Dendritic cell treated with granulocyte-macrophage colony-stimulating factor and Interleukin-4, amounts not matched to agents 40 ng/mL and 50 ng/mL, for 4 days (primary cell): ENCODE data around the gene GPSM1.

ENCODE experiments used
- H3K27ac Mint-ChIP-seq: one replicate; pipeline ENCODE4 v1.8.0; 2022; ENCODE audit warnings: mild to moderate bottlenecking, mixed read lengths
- H3K27me3 Mint-ChIP-seq: one replicate; pipeline ENCODE4 v1.8.0; 2022; ENCODE audit warnings: mild to moderate bottlenecking, mixed read lengths
- H3K36me3 Mint-ChIP-seq: one replicate; pipeline ENCODE4 v1.8.0; 2022; ENCODE audit warnings: low read depth, mixed read lengths
- H3K4me1 Mint-ChIP-seq: one replicate; pipeline ENCODE4 v1.8.0; 2022; ENCODE audit warnings: low read depth, mixed read lengths
- H3K4me3 Mint-ChIP-seq: one replicate; pipeline ENCODE4 v1.8.0; 2022; ENCODE audit warnings: mild to moderate bottlenecking, moderate library complexity, mixed read lengths
- H3K9me3 Mint-ChIP-seq: one replicate; pipeline ENCODE4 v1.8.0; 2022; ENCODE audit warnings: mixed read lengths
- intact Hi-C: fragments of 100-400 bp; cut with micrococcal nuclease; formaldehyde crosslinking; loops from one replicate; pipeline ENCODE4 v1.15.0; 2022

GPSM1 gene

DNA sequence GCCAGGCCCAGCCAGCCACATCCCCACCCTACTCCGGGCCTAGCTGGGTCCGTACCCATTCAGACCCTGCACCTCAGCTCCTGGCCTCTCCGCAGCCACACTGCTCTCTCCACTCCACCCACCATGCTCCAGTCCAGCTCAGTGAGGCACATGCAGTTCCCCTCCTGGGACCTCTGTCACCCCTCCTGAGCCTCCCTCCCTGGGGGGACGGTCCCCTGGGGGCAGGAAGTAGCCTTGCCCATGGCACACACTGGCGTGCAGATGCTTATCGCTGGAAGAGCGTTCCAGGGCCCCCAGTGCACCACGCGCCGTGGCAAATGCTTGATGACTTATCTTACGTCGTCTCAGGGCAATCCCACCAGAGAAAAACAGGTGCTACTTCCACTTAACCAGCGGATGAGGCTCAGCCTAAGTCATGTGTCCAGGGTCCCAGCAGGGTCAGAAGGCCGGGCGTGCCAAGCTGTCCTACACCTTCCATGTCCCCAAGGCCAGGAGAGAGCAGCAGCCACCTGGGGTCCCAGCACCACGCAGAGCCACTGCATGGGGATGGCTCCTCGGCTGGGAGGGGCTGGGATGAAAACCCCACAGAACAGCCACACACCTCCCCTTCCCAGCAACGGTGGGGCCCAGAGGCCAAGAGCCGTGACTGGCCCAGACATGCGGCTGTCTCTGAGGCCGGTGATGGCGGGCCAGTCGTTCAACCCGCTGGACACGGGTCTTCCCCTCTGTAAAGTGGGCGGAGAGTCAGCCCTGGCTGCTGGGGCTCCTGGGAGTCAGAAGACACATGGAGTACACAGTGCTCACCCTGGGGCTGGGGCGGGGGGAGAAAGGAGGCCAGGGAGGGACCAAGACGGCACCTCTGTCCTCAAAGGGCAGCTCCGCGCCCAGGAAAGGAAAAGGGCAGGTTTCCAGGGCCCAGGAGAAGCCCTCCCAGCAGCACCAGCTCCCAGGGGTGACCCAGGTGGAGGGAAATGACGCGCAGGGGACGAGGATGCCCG lies 20.8 kb upstream of the GPSM1 start:
- intact Hi-C loops: no loop called here
- Mint-ChIP-seq H3K4me1 (no peaks in the 10 kb centered on the region), H3K27me3 (peaks cover 7% of the 10 kb centered on the region), H3K4me3 (no peak overlapping the region), H3K27ac (no peak overlapping the region), H3K9me3 (no peaks in the 10 kb centered on the region), H3K36me3 (no peaks in the 10 kb centered on the region)

DNA sequence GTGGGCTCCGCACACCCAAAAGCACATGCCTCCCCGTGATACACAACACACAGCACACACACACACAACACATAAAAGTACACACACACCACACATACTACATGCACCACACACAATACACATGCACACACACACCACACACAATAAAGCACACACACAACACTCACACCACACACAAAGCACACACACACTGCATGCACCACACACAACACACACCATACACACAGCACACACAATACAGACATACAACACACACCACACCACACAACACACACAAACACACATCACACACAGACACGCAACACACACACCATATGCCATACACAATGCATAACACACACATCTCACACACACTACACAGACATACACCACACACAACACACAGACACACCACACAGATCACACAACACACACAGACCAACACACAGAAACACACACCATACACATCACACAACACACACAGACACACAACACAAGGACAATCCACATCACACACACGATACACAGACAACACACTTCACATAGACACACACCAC lies 20.1 kb upstream of the GPSM1 start:
- Mint-ChIP-seq H3K4me3 (no peak overlapping the region), H3K9me3 (no peaks in the 10 kb centered on the region), H3K27me3 (peaks cover 7% of the 10 kb centered on the region)

DNA sequence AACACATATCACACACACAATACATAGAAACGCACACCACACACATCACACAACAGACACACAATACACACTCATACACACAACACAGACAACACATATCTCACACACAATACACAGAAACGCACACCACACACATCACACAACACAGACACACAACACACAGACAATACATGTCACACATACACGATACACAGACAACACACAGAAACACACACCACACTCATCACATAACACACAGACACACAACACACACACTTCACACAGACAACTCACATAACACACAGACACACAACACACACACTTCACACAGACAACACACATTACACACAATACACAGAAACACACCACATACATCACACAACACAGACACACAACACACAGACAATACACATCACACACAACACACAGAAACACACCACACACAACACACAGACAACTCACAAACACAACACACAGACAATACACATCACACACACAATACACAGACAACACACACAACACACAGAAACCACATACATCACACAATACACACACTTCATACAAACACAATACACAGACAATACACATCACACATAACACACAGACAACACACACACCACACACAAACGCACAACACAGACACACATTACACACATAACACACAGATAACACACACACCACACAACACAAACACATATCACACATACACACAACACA lies 19.2 kb upstream of the GPSM1 start:
- no peak overlapping the region for H3K27ac Mint-ChIP-seq
- peaks cover 6% of the 10 kb centered on the region for H3K27me3 Mint-ChIP-seq
- no peaks in the 10 kb centered on the region for H3K9me3 Mint-ChIP-seq
- no peaks in the 10 kb centered on the region for H3K4me1 Mint-ChIP-seq
- intact Hi-C loops: no loop called here
- H3K4me3 Mint-ChIP-seq: no peak overlapping the region
- no peaks in the 10 kb centered on the region for H3K36me3 Mint-ChIP-seq

More for the DNA sequence above, 20.1 kb upstream of the GPSM1 start:
- H3K27ac Mint-ChIP-seq: no peak overlapping the region
- H3K36me3 Mint-ChIP-seq: no peaks in the 10 kb centered on the region
- intact Hi-C loops: no loop called here
- H3K4me1 Mint-ChIP-seq: no peaks in the 10 kb centered on the region

DNA sequence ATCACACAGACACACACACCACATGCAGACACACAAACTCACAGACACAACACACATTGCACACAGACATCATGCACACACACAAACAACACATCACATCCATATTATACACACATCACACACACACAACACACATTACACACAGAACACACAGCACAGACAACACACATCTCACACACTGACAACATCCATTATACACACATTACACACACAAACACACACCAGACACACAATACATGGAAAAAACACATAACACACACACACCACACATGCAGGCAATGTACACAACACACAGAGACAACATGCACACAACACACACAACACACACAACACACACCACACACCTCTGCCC lies 18.7 kb upstream of the GPSM1 start:
- intact Hi-C loops: no loop called here
- Mint-ChIP-seq H3K4me3 (no peak overlapping the region), H3K4me1 (no peaks in the 10 kb centered on the region), H3K27ac (no peak overlapping the region), H3K36me3 (no peaks in the 10 kb centered on the region), H3K27me3 (peaks cover 6% of the 10 kb centered on the region), H3K9me3 (no peaks in the 10 kb centered on the region)

DNA sequence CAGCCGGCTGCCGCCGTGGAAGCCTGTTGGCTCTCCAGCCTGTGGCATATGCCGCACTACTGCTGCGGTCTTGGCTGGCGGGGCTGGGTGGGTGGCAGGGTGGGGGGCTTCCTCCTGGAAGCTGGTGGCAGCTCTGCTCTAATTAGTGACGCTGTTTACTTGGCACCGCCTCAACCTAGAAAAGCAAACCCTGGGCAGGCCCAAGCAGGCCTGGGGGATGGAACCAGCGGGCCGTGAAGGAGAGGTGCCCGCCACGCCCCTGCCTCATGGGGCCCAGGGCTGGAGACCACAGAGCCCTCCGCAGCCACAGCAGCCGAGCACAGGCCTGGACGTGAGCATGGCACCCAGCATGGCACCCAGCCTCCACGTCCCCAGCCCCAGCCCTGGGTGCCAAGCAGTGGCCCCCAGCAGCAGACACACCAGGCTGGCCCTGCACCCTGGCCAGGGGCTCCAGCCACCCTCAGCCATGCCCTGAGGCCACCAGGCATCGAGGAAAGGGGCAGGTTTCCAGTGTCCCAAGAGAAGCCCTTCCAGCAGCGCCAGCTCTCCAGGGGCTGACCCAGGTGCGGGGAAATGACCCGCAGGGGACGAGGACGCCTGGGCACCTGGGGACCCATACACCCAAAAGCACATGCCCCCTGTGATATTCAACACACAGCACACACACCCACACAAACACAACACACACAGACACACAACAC lies 18.1 kb upstream of the GPSM1 start:
- no peak overlapping the region for H3K27ac Mint-ChIP-seq
- peaks cover 6% of the 10 kb centered on the region for H3K27me3 Mint-ChIP-seq
- intact Hi-C loops: no loop called here
- no peaks in the 10 kb centered on the region for H3K9me3 Mint-ChIP-seq
- H3K36me3 Mint-ChIP-seq: no peaks in the 10 kb centered on the region
- H3K4me3 Mint-ChIP-seq: no peak overlapping the region
- H3K4me1 Mint-ChIP-seq: no peaks in the 10 kb centered on the region

DNA sequence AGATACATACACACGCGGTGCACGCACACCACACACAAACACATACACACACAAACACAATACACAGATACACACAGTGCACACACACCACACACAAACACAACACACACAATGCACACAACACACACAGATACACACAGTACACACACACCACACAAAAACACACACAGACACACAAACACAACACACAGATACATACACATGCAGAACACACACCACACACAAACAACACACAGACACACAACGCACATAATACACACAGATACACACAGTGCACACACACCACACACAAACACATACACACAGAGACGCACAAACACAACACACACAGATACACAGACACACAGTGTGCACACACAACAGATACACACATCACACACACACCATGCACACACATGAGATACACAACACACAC lies 17.5 kb upstream of the GPSM1 start:
- no peak overlapping the region for H3K27ac Mint-ChIP-seq
- no peak overlapping the region for H3K4me3 Mint-ChIP-seq
- peaks cover 6% of the 10 kb centered on the region for H3K27me3 Mint-ChIP-seq
- H3K9me3 Mint-ChIP-seq: peaks cover 5% of the 10 kb centered on the region
- intact Hi-C loops: no loop called here
- no peaks in the 10 kb centered on the region for H3K36me3 Mint-ChIP-seq
- no peaks in the 10 kb centered on the region for H3K4me1 Mint-ChIP-seq

DNA sequence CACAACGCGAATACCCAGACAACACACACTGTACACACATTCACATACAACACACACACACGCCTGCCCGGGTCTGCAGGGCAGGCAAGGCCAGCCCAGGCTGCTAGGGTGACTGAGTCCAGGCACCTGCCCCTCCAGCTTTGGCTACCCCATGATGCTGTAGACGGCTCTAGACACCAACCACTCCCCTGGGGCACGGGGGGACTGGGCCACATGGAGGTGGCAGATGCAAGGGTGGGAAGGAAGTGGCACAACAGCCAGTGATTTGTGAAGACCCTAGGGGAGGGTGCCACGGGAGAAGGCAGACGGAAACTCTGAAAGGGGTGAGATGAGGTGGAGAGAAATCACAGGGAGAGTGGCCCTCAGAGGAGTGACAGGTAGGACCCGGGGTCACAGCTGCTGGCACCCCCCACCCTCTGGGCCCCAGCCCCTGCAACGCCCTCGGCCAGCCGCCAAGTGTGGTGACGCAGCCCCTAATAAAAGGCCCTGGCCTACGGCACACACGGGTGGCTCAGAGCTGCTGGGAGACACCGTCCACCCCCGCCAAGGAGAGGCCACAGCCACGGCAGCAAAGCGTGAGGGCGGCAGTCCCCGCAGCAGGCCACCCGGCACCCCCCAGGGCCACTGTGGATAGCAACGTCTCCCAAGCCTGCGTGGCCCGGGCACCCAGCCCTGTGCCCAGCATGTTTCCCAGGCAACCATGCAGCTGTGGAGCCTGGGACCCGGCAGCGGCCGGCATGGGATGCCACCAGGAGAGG lies 16.9 kb upstream of the GPSM1 start:
- intact Hi-C loops: no loop called here
- Mint-ChIP-seq H3K27ac (no peak overlapping the region), H3K4me3 (no peak overlapping the region), H3K36me3 (no peaks in the 10 kb centered on the region), H3K4me1 (no peaks in the 10 kb centered on the region), H3K27me3 (peaks cover 4% of the 10 kb centered on the region), H3K9me3 (peaks cover 11% of the 10 kb centered on the region)

DNA sequence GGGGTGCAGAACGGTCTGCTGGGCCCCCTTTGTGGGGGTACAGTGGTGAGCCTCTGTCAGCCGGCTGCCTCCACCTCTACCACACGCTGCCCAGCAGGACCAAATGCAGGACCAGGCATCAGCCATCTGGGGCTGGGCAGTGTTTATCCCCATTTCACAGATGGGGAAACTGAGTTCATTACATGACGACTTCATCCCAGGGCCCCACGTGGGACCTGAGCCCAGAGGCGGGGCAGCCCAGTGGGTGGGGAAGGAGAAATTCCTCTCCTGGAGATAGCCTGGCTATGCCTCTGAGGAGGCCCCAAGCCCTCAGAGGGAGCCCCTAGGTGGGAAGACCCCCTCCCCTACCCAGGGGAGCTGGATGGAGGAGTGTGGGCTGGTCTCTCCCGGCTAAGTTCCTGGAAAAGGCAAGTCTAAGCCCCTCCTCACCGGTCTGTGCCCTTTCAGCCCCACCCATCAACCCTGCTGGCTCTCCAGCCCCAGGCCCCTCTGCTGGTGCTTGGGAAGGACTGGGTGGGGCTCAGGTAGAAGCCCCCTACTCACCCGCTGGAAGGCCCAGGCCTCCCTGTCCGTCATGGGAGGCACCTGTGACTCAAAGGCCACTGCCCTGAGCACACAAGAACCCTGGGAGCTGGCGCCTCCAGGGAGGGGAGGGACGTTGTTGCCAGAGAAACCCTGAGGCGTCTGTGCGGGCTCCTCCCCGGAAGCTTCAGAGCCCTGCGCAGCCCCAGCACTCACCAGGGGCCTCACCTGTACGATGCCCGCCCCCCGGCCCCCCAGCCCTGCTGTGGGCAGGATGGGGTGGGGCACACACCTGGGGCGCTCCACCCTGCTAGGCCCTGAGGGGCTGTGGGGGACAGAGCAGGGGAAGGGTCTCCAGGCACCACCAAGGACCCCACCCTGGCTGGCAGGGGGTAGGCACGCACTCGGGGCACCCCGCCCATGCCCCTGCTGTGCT lies 16.0 kb upstream of the GPSM1 start:
- no peaks in the 10 kb centered on the region for H3K4me1 Mint-ChIP-seq
- peaks cover 3% of the 10 kb centered on the region for H3K27me3 Mint-ChIP-seq
- H3K4me3 Mint-ChIP-seq: no peak overlapping the region
- H3K9me3 Mint-ChIP-seq: peaks cover 20% of the 10 kb centered on the region
- no peak overlapping the region for H3K27ac Mint-ChIP-seq
- intact Hi-C loops: no loop called here
- no peaks in the 10 kb centered on the region for H3K36me3 Mint-ChIP-seq

DNA sequence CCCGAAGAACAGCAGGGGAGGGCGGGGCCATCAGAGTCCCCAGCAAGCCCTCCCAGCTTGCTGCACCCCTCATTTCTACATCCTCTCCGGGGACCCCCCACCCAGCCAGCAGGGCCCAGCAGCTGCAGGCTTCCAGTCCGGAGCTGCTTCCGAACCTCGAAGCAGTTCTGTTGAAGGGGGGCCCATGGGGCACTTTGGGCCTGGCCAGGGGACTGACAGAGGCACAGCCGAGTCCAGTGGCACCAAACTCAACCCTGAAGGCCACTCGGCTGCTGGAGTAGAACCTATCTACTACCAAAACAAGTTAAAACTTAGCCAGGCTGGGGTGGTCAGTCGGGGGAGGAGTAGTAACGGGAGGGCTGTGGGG lies 15.3 kb upstream of the GPSM1 start:
- no peaks in the 10 kb centered on the region for H3K36me3 Mint-ChIP-seq
- no peak overlapping the region for H3K4me3 Mint-ChIP-seq
- H3K27me3 Mint-ChIP-seq: peaks cover 3% of the 10 kb centered on the region
- H3K27ac Mint-ChIP-seq: no peak overlapping the region
- no peaks in the 10 kb centered on the region for H3K4me1 Mint-ChIP-seq
- intact Hi-C loops: no loop called here
- H3K9me3 Mint-ChIP-seq: peaks cover 23% of the 10 kb centered on the region

DNA sequence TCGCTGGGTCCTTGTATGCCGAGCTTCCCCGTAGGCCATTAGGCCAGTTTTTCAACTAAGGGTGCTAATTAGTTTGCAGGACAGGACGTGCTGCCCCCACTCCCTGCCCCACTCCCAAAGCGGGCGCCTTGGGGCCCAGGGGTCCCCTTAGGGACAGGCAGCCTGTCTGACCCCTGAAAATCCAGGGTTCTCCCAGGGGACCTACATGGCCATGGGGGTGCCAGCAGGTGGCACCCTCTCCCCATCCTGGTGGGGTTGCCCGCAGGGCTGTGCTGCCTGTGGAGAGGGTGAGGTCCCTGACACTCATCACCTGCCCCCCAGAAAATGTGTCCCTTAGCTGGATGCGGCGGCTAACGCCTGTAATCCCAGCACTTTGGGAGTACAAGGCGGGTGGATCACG lies 14.9 kb upstream of the GPSM1 start:
- intact Hi-C loops: no loop called here
- no peaks in the 10 kb centered on the region for H3K4me1 Mint-ChIP-seq
- peaks cover 3% of the 10 kb centered on the region for H3K27me3 Mint-ChIP-seq
- H3K4me3 Mint-ChIP-seq: no peak overlapping the region
- no peak overlapping the region for H3K27ac Mint-ChIP-seq
- H3K36me3 Mint-ChIP-seq: no peaks in the 10 kb centered on the region
- H3K9me3 Mint-ChIP-seq: peaks cover 23% of the 10 kb centered on the region

DNA sequence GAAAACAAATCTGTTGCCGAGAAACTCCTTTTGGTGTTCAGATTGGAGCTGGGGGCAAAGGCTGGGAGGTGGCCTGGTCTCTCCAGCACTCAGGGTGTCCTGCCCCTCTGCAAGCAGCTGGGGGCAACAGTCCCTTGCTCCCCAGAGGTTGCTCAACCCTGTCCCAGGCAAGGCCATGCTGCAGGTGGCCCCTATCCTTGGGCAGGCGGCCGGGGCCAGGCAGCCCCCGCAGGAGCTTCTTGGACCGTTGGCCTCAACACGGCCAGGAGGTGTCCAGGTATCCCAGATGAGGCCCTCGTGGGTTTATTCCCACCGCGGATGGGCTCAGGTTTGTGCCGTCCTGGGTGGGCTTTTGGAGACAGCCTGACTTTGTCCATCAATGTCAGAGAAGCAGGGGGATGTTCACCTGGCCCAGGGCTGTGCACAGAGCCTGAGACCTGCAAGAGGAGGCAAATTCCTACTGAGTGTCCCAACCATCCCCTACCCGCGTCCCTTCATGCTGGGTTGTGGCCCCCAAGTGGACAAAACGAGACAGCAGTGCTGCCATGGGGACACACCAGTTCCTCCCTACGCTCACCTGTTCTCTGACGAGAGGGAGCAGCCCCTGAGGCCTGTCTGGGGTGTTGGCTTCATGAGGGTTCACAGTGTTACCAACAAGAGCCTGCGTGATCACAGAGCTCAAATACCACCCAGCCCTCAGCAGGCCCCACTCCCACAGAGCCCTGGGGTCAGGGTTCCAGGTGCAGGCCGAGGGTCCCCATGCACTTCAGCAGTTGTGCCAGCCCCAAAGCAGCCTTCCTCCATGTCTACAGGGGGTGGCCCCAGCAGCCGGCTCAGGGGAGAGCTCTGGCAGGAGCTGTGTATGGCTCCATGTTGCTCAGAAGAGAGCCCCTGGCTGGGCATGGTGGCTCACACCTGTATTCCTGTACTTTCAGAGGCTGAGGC lies 14.0 kb upstream of the GPSM1 start:
- Mint-ChIP-seq H3K9me3 (peaks cover 23% of the 10 kb centered on the region), H3K4me3 (no peak overlapping the region), H3K27ac (no peak overlapping the region), H3K4me1 (no peaks in the 10 kb centered on the region), H3K36me3 (no peaks in the 10 kb centered on the region), H3K27me3 (peaks cover 3% of the 10 kb centered on the region)
- intact Hi-C loops: no loop called here

DNA sequence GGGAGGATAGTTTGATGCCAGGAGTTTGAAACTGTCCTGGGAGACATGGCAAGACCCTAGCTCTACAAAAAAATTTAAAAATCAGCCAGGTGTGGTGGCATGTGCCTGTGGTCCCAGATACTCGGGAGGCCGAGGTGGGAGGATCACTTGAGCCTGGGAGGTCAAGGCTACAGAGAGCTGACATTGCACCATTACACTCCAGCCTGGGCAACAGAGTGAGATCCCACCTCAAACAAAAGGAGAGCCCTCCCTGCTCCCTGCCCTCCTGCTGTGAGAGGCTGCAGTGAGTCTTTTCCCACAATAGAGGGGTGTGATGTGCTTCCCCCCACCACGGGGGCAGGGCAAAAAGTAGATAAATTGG lies 13.3 kb upstream of the GPSM1 start:
- H3K9me3 Mint-ChIP-seq: peaks cover 23% of the 10 kb centered on the region
- no peak overlapping the region for H3K4me3 Mint-ChIP-seq
- intact Hi-C loops: no loop called here
- H3K27ac Mint-ChIP-seq: no peak overlapping the region
- H3K27me3 Mint-ChIP-seq: peaks cover 3% of the 10 kb centered on the region
- H3K36me3 Mint-ChIP-seq: no peaks in the 10 kb centered on the region
- no peaks in the 10 kb centered on the region for H3K4me1 Mint-ChIP-seq
